Endometrial microvascular endothelial cells (primary cell): Measurements from ENCODE around the gene ANGPTL1. TPM values are rescaled to one million over a fixed set of nuclear protein-coding genes. Genes with fewer than 3 reads are reported as not detected.

Experiments used
- in situ Hi-C: cut with HindIII; loops from 2 replicates; pipeline ENCODE4 v1.10.0; 2017; ENCODE audit warnings: low sequenced_read_pairs, low pct_unique_long_range_greater_than_20kb; ENCODE audit errors: inconsistent ontology term
- total RNA-seq: library from RNA; depleted of rRNA; stranded (reverse); fragments of >200 nt; gene quantifications from one replicate; pipeline ENCODE4 v1.2.3, GENCODE V29; 2015; ENCODE audit errors: inconsistent ontology term

Gene ANGPTL1
- total RNA-seq, result not detected

GRCh38 chr1:178870944-178871343 is at the start of gene ANGPTL1:
TSS of gene ANGPTL1 (minus strand) at chr1:178871077. CDS start at chr1:178865776, 5,301 bp downstream.
- in situ Hi-C loops, result no loop called here

- in situ Hi-C loops, result no loop called here
Observed at GRCh38 chr1:178919581-178919980, 48.7 kb upstream of the ANGPTL1 start.

GRCh38 chr1:178918955-178919354 is 48.1 kb upstream of the ANGPTL1 start:
- in situ Hi-C loops, result no loop called here

- in situ Hi-C loops, result no loop called here
Observed at GRCh38 chr1:178918308-178918707, 47.4 kb upstream of the ANGPTL1 start.

GRCh38 chr1:178916448-178917174 is 45.7 kb upstream of the ANGPTL1 start:
- in situ Hi-C loops, result no loop called here

- in situ Hi-C loops, result no loop called here
Observed at GRCh38 chr1:178912597-178912996, 41.7 kb upstream of the ANGPTL1 start.

- in situ Hi-C loops, result no loop called here
Observed at GRCh38 chr1:178910023-178910422, 39.1 kb upstream of the ANGPTL1 start.

GRCh38 chr1:178908358-178908757 is 37.5 kb upstream of the ANGPTL1 start:
- in situ Hi-C loops, result no loop called here

- in situ Hi-C loops, result no loop called here
Observed at GRCh38 chr1:178901482-178902125, 30.7 kb upstream of the ANGPTL1 start.

- in situ Hi-C loops, result no loop called here
Observed at GRCh38 chr1:178899402-178899801, 28.5 kb upstream of the ANGPTL1 start.

- in situ Hi-C loops, result no loop called here
Observed at GRCh38 chr1:178898401-178898800, 27.5 kb upstream of the ANGPTL1 start.

GRCh38 chr1:178895928-178896327 is 25.1 kb upstream of the ANGPTL1 start:
- in situ Hi-C loops, result no loop called here

- in situ Hi-C loops, result no loop called here
Observed at GRCh38 chr1:178886551-178886950, 15.7 kb upstream of the ANGPTL1 start.

- in situ Hi-C loops, result no loop called here
Observed at GRCh38 chr1:178885869-178886268, 15.0 kb upstream of the ANGPTL1 start.

- in situ Hi-C loops, result no loop called here
Observed at GRCh38 chr1:178881950-178882349, 11.1 kb upstream of the ANGPTL1 start.

- in situ Hi-C loops, result no loop called here
Observed at GRCh38 chr1:178877896-178878295, 7.0 kb upstream of the ANGPTL1 start.

- in situ Hi-C loops, result no loop called here
Observed at GRCh38 chr1:178875936-178876335, 5.1 kb upstream of the ANGPTL1 start.

- in situ Hi-C loops, result no loop called here
Observed at GRCh38 chr1:178874966-178875365, 4.1 kb upstream of the ANGPTL1 start.

- in situ Hi-C loops, result no loop called here
Observed at GRCh38 chr1:178871551-178872320, 859 bp upstream of the ANGPTL1 start.

- in situ Hi-C loops, result no loop called here
Observed at GRCh38 chr1:178870221-178870620, 656 bp downstream of the ANGPTL1 start.
